CD4-positive, CD25-positive, alpha-beta regulatory T cell (primary cell): ENCODE measurements around the gene THSD8. TPM values are rescaled to one million over a fixed set of nuclear protein-coding genes. Genes with fewer than 3 reads are reported as not detected.
A peak's percentile ranks its signal among the peaks of the same experiment; 100 is the strongest.

Experiments used
- ATAC-seq, 2 donors: fragments of 150-1000 bp; cut with Tn5 transposase; one replicate each; pipeline ENCODE4 v1.10.0; 2021; ENCODE audit warnings: low read depth in 2 of 2, moderate number of reproducible peaks in 2 of 2, moderate library complexity in 1 of 2
- DNase-seq, 3 donors: peaks; one replicate each; pipeline versions ENCODE4 v3.0.0 to v3.0.0-alpha.2; 2012 to 2022; ENCODE audit warnings: mixed read lengths in 1 of 3
- H3K27ac ChIP-seq: one replicate; pipeline ENCODE4 v1.7.0; 2013; ENCODE audit warnings: mild to moderate bottlenecking, low read length; ENCODE audit not compliant: insufficient read depth, poor library complexity, severe bottlenecking
- H3K27me3 ChIP-seq: one replicate; pipeline ENCODE4 v1.7.0; 2013; ENCODE audit warnings: low read length; ENCODE audit not compliant: control insufficient read depth, insufficient read depth
- H3K36me3 ChIP-seq: one replicate; pipeline ENCODE4 v1.7.0; 2013; ENCODE audit warnings: mild to moderate bottlenecking, low read length, moderate library complexity; ENCODE audit not compliant: control insufficient read depth, insufficient read depth
- H3K4me1 ChIP-seq: 2 replicates; pipeline ENCODE4 v1.7.0; 2013; ENCODE audit warnings: mild to moderate bottlenecking, low read length; ENCODE audit not compliant: insufficient read depth, control insufficient read depth, poor library complexity, severe bottlenecking
- H3K4me3 ChIP-seq: one replicate; pipeline ENCODE4 v1.7.0; 2013; ENCODE audit warnings: low read depth, mild to moderate bottlenecking, low read length, moderate library complexity
- H3K9me3 ChIP-seq, 2 experiments: 1 replicate in 1 of 2; 2 replicates in 1 of 2; pipeline ENCODE4 v1.7.0; 2013; ENCODE audit warnings: low read length in 2 of 2, mild to moderate bottlenecking in 1 of 2, moderate library complexity in 1 of 2; ENCODE audit not compliant: control insufficient read depth in 2 of 2
- H3K27ac Mint-ChIP-seq, 3 donors: one replicate each; pipeline ENCODE4 v1.8.0; 2020 to 2022; ENCODE audit warnings: mild to moderate bottlenecking in 3 of 3, mixed read lengths in 3 of 3, moderate library complexity in 2 of 3
- H3K27me3 Mint-ChIP-seq: one replicate; pipeline ENCODE4 v1.8.0; 2022; ENCODE audit warnings: mild to moderate bottlenecking, mixed read lengths
- H3K36me3 Mint-ChIP-seq: one replicate; pipeline ENCODE4 v1.8.0; 2020; ENCODE audit warnings: mixed read lengths
- H3K4me1 Mint-ChIP-seq, 4 donors: one replicate each; pipeline ENCODE4 v1.8.0; 2020 to 2022; ENCODE audit warnings: mixed read lengths in 4 of 4, mild to moderate bottlenecking in 1 of 4
- H3K4me3 Mint-ChIP-seq, 4 donors: one replicate each; pipeline ENCODE4 v1.8.0; 2020 to 2022; ENCODE audit warnings: mild to moderate bottlenecking in 4 of 4, mixed read lengths in 4 of 4, moderate library complexity in 3 of 4
- H3K9me3 Mint-ChIP-seq, 7 donors: one replicate each; pipeline ENCODE4 v1.8.0; 2020 to 2022; ENCODE audit warnings: mixed read lengths in 7 of 7, mild to moderate bottlenecking in 3 of 7, moderate library complexity in 2 of 7
- polyA plus RNA-seq, 4 donors: library from polyadenylated mRNA; unstranded; fragments of 300-500 nt; fragmentation: Illumina TruSeq; gene quantifications; one replicate each; pipeline ENCODE4 v1.2.3, GENCODE V29; 2021
- total RNA-seq: library from RNA; stranded (reverse); gene quantifications from one replicate; pipeline ENCODE4 v1.2.3, GENCODE V29; 2022

Gene THSD8
- total and polyA plus RNA-seq, 5 donors from 2014 or later: 0.66 to 13.9 (median 3.8) TPM; not detected in 1

- H3K4me3 Mint-ChIP-seq: no peak overlapping the region
- ATAC-seq (peak in 1 of 2 donors; percentile 50), DNase-seq (peak; percentile 68 to 81 (median 71))
- H3K27ac Mint-ChIP-seq: no peak overlapping the region
- peaks cover 0 to 8% (median 4%) of the 10 kb centered on the region in 4 donors for H3K4me1 Mint-ChIP-seq
- no peaks in the 10 kb centered on the region for H3K27me3 ChIP-seq
- H3K9me3 ChIP-seq: no peaks in the 10 kb centered on the region
- peaks cover 5% of the 10 kb centered on the region for H3K4me1 ChIP-seq
- H3K27ac ChIP-seq: no peak overlapping the region
- peaks cover 7% of the 10 kb centered on the region for H3K36me3 Mint-ChIP-seq
- H3K27me3 Mint-ChIP-seq: no peaks in the 10 kb centered on the region
- H3K4me3 ChIP-seq: no peak overlapping the region
- H3K36me3 ChIP-seq: no peaks in the 10 kb centered on the region
- peaks cover 0 to 1% (median 0%) of the 10 kb centered on the region in 7 donors for H3K9me3 Mint-ChIP-seq
Measured at GRCh38 chr19:12766051-12766521, 35.8 kb upstream of the THSD8 start.

- no peaks in the 10 kb centered on the region for H3K9me3 ChIP-seq
- H3K4me3 ChIP-seq: no peak overlapping the region
- no peak for ATAC-seq
- peaks cover 0 to 1% (median 0%) of the 10 kb centered on the region in 7 donors for H3K9me3 Mint-ChIP-seq
- no peak overlapping the region for H3K4me3 Mint-ChIP-seq
- no peaks in the 10 kb centered on the region for H3K36me3 ChIP-seq
- H3K4me1 Mint-ChIP-seq: peaks cover 0 to 8% (median 4%) of the 10 kb centered on the region in 4 donors
- peaks cover 5% of the 10 kb centered on the region for H3K4me1 ChIP-seq
- peaks cover 7% of the 10 kb centered on the region for H3K36me3 Mint-ChIP-seq
- H3K27ac ChIP-seq: no peak overlapping the region
- DNase-seq: no peak
- no peaks in the 10 kb centered on the region for H3K27me3 Mint-ChIP-seq
- H3K27me3 ChIP-seq: no peaks in the 10 kb centered on the region
- H3K27ac Mint-ChIP-seq: no peak overlapping the region
Measured at GRCh38 chr19:12767150-12767549, 34.7 kb upstream of the THSD8 start.

- H3K27me3 ChIP-seq: no peaks in the 10 kb centered on the region
- H3K4me3 Mint-ChIP-seq: no peak overlapping the region
- H3K4me3 ChIP-seq: no peak overlapping the region
- H3K27ac Mint-ChIP-seq: peak overlapping the region in 1 of 3 donors; percentile 18
- no peak overlapping the region for H3K27ac ChIP-seq
- DNase-seq: no peak
- peaks cover 0 to 8% (median 4%) of the 10 kb centered on the region in 4 donors for H3K4me1 Mint-ChIP-seq
- H3K9me3 ChIP-seq: no peaks in the 10 kb centered on the region
- H3K36me3 Mint-ChIP-seq: peaks cover 7% of the 10 kb centered on the region
- H3K9me3 Mint-ChIP-seq: peaks cover 0 to 1% (median 0%) of the 10 kb centered on the region in 7 donors
- no peaks in the 10 kb centered on the region for H3K36me3 ChIP-seq
- peaks cover 5% of the 10 kb centered on the region for H3K4me1 ChIP-seq
- ATAC-seq: no peak
- H3K27me3 Mint-ChIP-seq: no peaks in the 10 kb centered on the region
Measured at GRCh38 chr19:12767666-12768065, 34.2 kb upstream of the THSD8 start.

GRCh38 chr19:12769689-12770088, 32.2 kb upstream of the THSD8 start:
- H3K4me3 ChIP-seq: no peak overlapping the region
- no peak overlapping the region for H3K27ac ChIP-seq
- H3K27me3 ChIP-seq: no peaks in the 10 kb centered on the region
- Mint-ChIP-seq H3K27ac (peak overlapping the region in 1 of 3 donors; percentile 51), H3K4me3 (peak overlapping the region in 3 of 4 donors; percentile 44 to 67 (median 65)), H3K27me3 (peaks cover 5% of the 10 kb centered on the region), H3K9me3 (peaks cover 0 to 1% (median 0%) of the 10 kb centered on the region in 7 donors), H3K36me3 (peaks cover 10% of the 10 kb centered on the region), H3K4me1 (peaks cover 0 to 15% (median 12%) of the 10 kb centered on the region in 4 donors)
- DNase-seq: peak; percentile 38 to 84 (median 47)
- ATAC-seq: peak; percentile 75 to 85
- no peaks in the 10 kb centered on the region for H3K9me3 ChIP-seq
- no peaks in the 10 kb centered on the region for H3K36me3 ChIP-seq
- peaks cover 5% of the 10 kb centered on the region for H3K4me1 ChIP-seq

GRCh38 chr19:12770922-12771321, 30.9 kb upstream of the THSD8 start:
- ATAC-seq: no peak
- H3K9me3 ChIP-seq: no peaks in the 10 kb centered on the region
- peaks cover 3% of the 10 kb centered on the region for H3K36me3 Mint-ChIP-seq
- peaks cover 0 to 21% (median 12%) of the 10 kb centered on the region in 4 donors for H3K4me1 Mint-ChIP-seq
- no peak overlapping the region for H3K4me3 Mint-ChIP-seq
- no peak overlapping the region for H3K27ac Mint-ChIP-seq
- H3K27ac ChIP-seq: no peak overlapping the region
- peaks cover 12% of the 10 kb centered on the region for H3K4me1 ChIP-seq
- no peak for DNase-seq
- H3K4me3 ChIP-seq: no peak overlapping the region
- no peaks in the 10 kb centered on the region for H3K9me3 Mint-ChIP-seq
- H3K36me3 ChIP-seq: no peaks in the 10 kb centered on the region
- H3K27me3 Mint-ChIP-seq: peaks cover 5% of the 10 kb centered on the region
- no peaks in the 10 kb centered on the region for H3K27me3 ChIP-seq

GRCh38 chr19:12772323-12772722, 29.5 kb upstream of the THSD8 start:
- no peaks in the 10 kb centered on the region for H3K9me3 Mint-ChIP-seq
- Histone ChIP-seq H3K9me3 (no peaks in the 10 kb centered on the region), H3K27ac (no peak overlapping the region), H3K4me1 (peaks cover 18% of the 10 kb centered on the region), H3K4me3 (no peak overlapping the region), H3K27me3 (no peaks in the 10 kb centered on the region), H3K36me3 (no peaks in the 10 kb centered on the region)
- no peak for ATAC-seq
- DNase-seq: no peak
- H3K36me3 Mint-ChIP-seq: peaks cover 3% of the 10 kb centered on the region
- no peak overlapping the region for H3K4me3 Mint-ChIP-seq
- peak overlapping the region in 1 of 3 donors; percentile 23 for H3K27ac Mint-ChIP-seq
- peaks cover 0 to 23% (median 12%) of the 10 kb centered on the region in 4 donors for H3K4me1 Mint-ChIP-seq
- peaks cover 5% of the 10 kb centered on the region for H3K27me3 Mint-ChIP-seq

GRCh38 chr19:12773571-12773970, 28.3 kb upstream of the THSD8 start:
- peak overlapping the region in 2 of 3 donors; percentile 23 to 73 for H3K27ac Mint-ChIP-seq
- peaks cover 4 to 35% (median 18%) of the 10 kb centered on the region in 4 donors for H3K4me1 Mint-ChIP-seq
- H3K27me3 Mint-ChIP-seq: peaks cover 5% of the 10 kb centered on the region

More at GRCh38 chr19:12773571-12773970, 28.3 kb upstream of the THSD8 start:
- Histone ChIP-seq H3K36me3 (no peaks in the 10 kb centered on the region), H3K4me3 (no peak overlapping the region), H3K9me3 (no peaks in the 10 kb centered on the region), H3K27me3 (no peaks in the 10 kb centered on the region), H3K27ac (no peak overlapping the region), H3K4me1 (peaks cover 30% of the 10 kb centered on the region)
- Mint-ChIP-seq H3K9me3 (no peaks in the 10 kb centered on the region), H3K36me3 (peaks cover 3% of the 10 kb centered on the region), H3K4me3 (peak overlapping the region in 3 of 4 donors; percentile 48 to 88 (median 68))
- peak in 1 of 3 donors; percentile 49 for DNase-seq
- no peak for ATAC-seq
